Measurements from ENCODE around the gene PIAS3.
"Not testable (repeated sequence)": the region's sequence is repeated elsewhere in the genome, so short reads cannot be mapped to it uniquely, and the experiment has no call there.

- not testable (repeated sequence) for TF ChIP-seq CTCF, POLR2A (IDR thresholded peaks at IDR 0.05)
These were observed 28.1 kb downstream of the PIAS3 start for GRCh38 chr1:145830810-145831209.

Measured in uterus (tissue), 2 donors.